Vagina (tissue), 2 donors: Measurements from ENCODE around the gene ITLN2.

Experiments used
- CTCF ChIP-seq, 3 experiments: fragments of 450-650 bp in 2 of 3; fragments of 200-600 bp in 1 of 3; sonication (generic) in 1 of 3; IDR thresholded peaks; one replicate each; pipeline ENCODE4 v1.5.1; 2017 to 2019; ENCODE audit warnings: antibody characterized with exemption in 3 of 3, mild to moderate bottlenecking in 2 of 3, moderate library complexity in 2 of 3
- POLR2A ChIP-seq, 2 donors: fragments of 450-650 bp; IDR thresholded peaks; one replicate each; pipeline ENCODE4 v1.6.1; 2017; ENCODE audit warnings: antibody characterized with exemption in 2 of 2, mild to moderate bottlenecking in 2 of 2, moderate library complexity in 2 of 2

- TF ChIP-seq CTCF (IDR thresholded peaks at IDR 0.05): no peak
- no peak for TF ChIP-seq POLR2A (IDR thresholded peaks at IDR 0.05)
Observed at GRCh38 chr1:160999376-160999775, 44.8 kb upstream of the ITLN2 start.
